Measurements from ENCODE around the gene OSBPL9. TPM values are rescaled to one million over a fixed set of nuclear protein-coding genes. Genes with fewer than 3 reads are reported as not detected.
"Not testable (repeated sequence)": the region's sequence is repeated elsewhere in the genome, so short reads cannot be mapped to it uniquely, and the experiment has no call there.

Gene OSBPL9
- total RNA-seq, 1 donor from 2014 or later, result 50.3 TPM

GRCh38 chr1:51663105-51663504 is 46.2 kb downstream of the OSBPL9 start:
- intact Hi-C loops (cut with micrococcal nuclease), result no loop called here

GRCh38 chr1:51663721-51664120 is 46.8 kb downstream of the OSBPL9 start:
- intact Hi-C loops (cut with micrococcal nuclease), result no loop called here

GRCh38 chr1:51664421-51665240 is 47.7 kb downstream of the OSBPL9 start:
- intact Hi-C loops (cut with micrococcal nuclease), result no loop called here

DNA sequence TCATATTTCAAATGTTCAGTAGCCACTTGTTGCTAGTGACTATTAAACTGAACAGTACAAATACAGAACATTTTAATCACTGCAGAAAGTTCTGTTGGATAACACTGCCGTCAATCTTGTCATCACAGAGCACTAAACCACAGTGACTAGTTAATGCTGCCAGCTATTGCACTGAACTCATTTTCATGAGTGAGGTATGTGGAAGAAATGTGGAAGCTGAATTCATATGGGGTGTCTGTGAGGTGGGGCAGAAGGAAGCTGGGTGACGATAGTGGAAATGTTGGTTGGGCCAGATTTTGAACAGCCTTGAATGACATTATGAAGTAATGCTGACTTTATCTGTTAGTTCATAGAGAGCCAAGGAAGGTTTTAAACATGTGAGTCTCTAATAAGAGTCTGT is 49.6 kb downstream of the OSBPL9 start:
- intact Hi-C loops (cut with micrococcal nuclease), result no loop called here

- intact Hi-C loops (cut with micrococcal nuclease), result no loop called here
Observed at GRCh38 chr1:51667561-51667960, 50.7 kb downstream of the OSBPL9 start.

DNA sequence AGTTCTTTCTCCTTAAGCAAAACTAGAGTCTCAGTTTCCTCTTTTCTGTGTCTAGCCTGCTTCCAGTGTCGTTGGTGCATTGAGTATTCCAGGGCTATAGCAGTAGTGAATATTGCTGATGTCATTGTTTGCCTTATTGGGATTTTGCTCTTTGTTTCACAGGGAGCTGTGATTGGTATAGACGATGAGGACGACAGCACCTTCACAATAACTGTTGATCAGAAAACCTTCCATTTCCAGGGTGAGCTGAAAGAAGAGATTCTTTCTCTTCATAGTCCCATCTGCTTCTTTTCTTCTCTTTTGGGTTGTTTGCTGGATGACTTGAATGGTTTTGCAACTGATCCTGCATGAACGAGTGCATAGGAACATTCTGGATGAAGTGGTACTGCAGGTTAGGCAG is 52.4 kb downstream of the OSBPL9 start:
- intact Hi-C loops (cut with micrococcal nuclease), result no loop called here

DNA sequence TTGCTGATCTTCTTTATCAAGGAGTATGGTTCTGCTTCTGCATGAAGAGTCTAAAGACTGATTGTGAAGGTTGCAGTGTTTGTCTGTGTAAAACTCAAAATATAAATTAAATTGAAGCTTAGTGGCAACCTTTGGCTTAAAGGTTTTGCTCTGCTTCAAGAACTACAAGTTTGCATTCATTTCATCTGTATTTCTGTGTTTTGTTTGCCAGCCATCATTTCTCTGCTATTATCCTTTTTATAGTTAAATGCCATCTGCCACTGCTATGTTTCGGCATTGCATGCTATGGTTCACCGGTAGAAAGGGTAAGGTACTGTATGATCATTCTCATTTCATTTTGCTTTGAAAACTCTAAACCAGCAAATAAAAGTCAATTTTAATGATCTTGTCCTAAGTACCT is 52.9 kb downstream of the OSBPL9 start:
- intact Hi-C loops (cut with micrococcal nuclease), result no loop called here

DNA sequence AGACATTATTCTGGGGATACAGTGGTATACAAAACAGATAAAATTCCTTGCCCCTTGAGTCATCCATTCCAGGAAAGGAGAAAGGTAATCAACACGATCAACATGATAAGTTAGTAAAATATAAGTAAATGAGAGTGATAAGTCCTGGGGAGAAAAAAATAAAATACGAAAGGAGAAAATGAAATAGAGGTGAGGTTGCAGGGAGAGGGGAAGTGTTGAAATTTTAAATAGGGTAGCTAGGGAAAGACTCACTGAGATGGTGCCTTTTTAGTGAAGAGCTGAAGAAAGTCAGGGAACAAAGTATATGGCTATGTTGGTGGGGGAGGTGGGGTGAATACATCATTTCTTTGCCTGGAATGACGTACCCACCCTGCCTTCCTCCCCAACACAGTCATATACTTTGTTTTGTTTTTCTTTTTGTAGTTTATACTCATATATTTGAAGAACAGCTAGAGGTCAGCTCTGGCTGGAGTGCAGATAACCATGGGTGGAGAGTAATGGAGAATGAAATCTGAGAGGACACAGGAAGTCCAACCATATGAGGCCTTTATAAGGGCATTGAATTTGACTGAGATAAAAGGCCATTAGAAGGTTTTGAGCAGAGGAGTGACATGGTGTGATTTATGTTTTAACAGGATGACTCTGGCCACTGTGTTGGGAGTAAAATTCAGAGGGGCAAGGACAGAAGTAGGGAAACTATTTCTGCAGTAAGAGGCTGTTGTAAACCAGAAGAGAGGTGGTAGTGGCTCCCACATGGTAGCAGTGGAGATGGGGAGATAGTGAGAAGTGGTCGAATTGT is 54.8 kb downstream of the OSBPL9 start:
- intact Hi-C loops (cut with micrococcal nuclease), result no loop called here

- intact Hi-C loops (cut with micrococcal nuclease), result no loop called here
Observed at GRCh38 chr1:51673279-51673678, 56.4 kb downstream of the OSBPL9 start.

- intact Hi-C loops (cut with micrococcal nuclease), result no loop called here
Observed at GRCh38 chr1:51675177-51675780, 58.4 kb downstream of the OSBPL9 start.

- intact Hi-C loops (cut with micrococcal nuclease), result no loop called here
Observed at GRCh38 chr1:51679435-51679834, 62.5 kb downstream of the OSBPL9 start.

DNA sequence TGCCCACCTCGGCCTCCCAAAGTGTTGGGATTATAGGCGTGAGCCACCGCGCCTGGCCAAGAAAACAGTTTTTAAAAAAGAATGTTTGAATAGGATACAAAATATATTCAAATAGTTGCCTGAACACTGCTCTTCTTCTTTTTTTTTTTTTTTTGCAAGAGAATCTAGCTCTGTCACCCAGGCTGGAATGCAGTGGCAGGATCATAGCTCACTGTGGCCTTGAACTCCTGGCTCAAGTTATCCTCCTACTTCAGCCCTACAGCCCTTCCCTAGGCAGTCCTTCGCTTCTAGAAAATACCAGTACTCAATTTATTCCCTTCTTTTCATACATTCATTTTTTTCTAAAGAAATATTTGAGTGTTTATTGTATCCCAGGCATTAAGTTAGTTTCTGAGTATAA is 67.9 kb downstream of the OSBPL9 start:
- intact Hi-C loops (cut with micrococcal nuclease), result no loop called here

GRCh38 chr1:51686450-51686849 is 69.6 kb downstream of the OSBPL9 start:
- intact Hi-C loops (cut with micrococcal nuclease), result no loop called here

DNA sequence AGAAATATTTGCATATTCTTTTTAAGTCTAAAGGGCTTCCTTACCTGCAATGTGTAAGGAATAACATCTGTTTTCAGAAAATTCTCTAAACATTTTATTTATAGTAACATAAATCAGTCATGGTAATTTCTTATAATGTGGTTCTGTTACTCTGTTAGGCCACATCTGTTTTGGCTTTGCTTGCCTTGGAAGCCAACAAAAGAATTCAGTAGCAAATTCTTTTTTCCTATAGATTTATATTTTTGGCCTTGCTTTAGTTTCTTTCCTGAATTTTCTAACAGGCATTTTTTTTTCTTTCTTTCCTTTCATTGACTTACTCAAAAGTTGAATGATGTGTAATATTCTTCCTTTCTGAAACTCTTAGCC is 72.2 kb downstream of the OSBPL9 start:
- intact Hi-C loops (cut with micrococcal nuclease), result no loop called here

GRCh38 chr1:51689643-51690042 is 72.8 kb downstream of the OSBPL9 start:
- intact Hi-C loops (cut with micrococcal nuclease), result no loop called here

GRCh38 chr1:51690285-51690961 is 73.5 kb downstream of the OSBPL9 start:
- intact Hi-C loops (cut with micrococcal nuclease), result no loop called here

GRCh38 chr1:51691920-51692319 is 75.0 kb downstream of the OSBPL9 start:
- intact Hi-C loops (cut with micrococcal nuclease), result no loop called here

- intact Hi-C loops (cut with micrococcal nuclease), result no loop called here
Observed at GRCh38 chr1:51693419-51694155, 76.7 kb downstream of the OSBPL9 start.

DNA sequence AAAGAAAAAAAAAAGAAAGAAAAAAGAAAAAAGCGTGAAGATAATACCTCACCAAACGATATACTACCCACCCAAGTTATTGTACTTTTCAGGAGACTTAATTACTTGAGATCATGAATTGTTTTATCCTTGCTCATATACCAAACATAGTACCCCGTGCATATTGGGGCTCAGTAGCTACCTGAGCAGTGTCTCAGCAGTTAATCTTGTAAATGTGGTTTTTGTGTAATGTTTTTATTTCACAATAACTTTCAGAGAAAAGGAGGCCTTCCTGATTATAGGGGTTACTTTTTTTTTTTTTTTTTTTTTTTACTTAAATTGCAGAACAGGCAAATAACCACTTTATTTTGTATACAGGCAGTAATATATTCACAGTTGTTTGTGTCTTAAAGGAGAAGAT is 80.3 kb downstream of the OSBPL9 start:
- intact Hi-C loops (cut with micrococcal nuclease), result no loop called here

- intact Hi-C loops (cut with micrococcal nuclease), result no loop called here
Observed at GRCh38 chr1:51699391-51699790, 82.5 kb downstream of the OSBPL9 start.

GRCh38 chr1:51701782-51702181 is 84.9 kb downstream of the OSBPL9 start:
- intact Hi-C loops (cut with micrococcal nuclease), result not testable (repeated sequence)
